Mesendoderm (in vitro differentiated cells): ENCODE measurements around the gene TSPYL1. TPM values are rescaled to one million over a fixed set of nuclear protein-coding genes. Genes with fewer than 3 reads are reported as not detected.
A peak's percentile ranks its signal among the peaks of the same experiment; 100 is the strongest.

Source experiments
- DNase-seq: peaks from one replicate; pipeline ENCODE4 v3.0.0; 2013
- H2AK5ac ChIP-seq: 2 replicates; pipeline ENCODE4 v1.6.1; 2013; ENCODE audit warnings: low read length, inconsistent platforms
- H2BK120ac ChIP-seq: 2 replicates; pipeline ENCODE4 v1.6.1; 2013; ENCODE audit warnings: low read depth, mild to moderate bottlenecking, low read length, moderate library complexity, mixed read lengths
- H2BK15ac ChIP-seq: replicated peaks from 2 replicates; pipeline ENCODE4 v1.6.1; 2013; ENCODE audit warnings: low read depth, mild to moderate bottlenecking, moderate library complexity
- H2BK5ac ChIP-seq: 2 replicates; pipeline ENCODE4 v1.6.1; 2013; ENCODE audit warnings: low read length, inconsistent platforms
- H3K18ac ChIP-seq: 2 replicates; pipeline ENCODE4 v1.6.1; 2013; ENCODE audit warnings: mild to moderate bottlenecking, low read length, mixed read lengths
- H3K23ac ChIP-seq: one replicate; pipeline ENCODE4 v1.6.1; 2013; ENCODE audit warnings: low read length
- H3K27ac ChIP-seq: 2 replicates; pipeline ENCODE4 v1.5.1; 2013; ENCODE audit warnings: low read depth, mild to moderate bottlenecking, inconsistent platforms, low read length, moderate library complexity
- H3K27me3 ChIP-seq: 2 replicates; pipeline ENCODE4 v1.6.1; 2013; ENCODE audit warnings: low read length, control low read depth, mild to moderate bottlenecking, inconsistent platforms; ENCODE audit not compliant: insufficient read depth, poor library complexity
- H3K36me3 ChIP-seq: 2 replicates; pipeline ENCODE4 v1.6.1; 2013; ENCODE audit warnings: low read length, inconsistent platforms; ENCODE audit not compliant: control insufficient read depth, insufficient read depth
- H3K4ac ChIP-seq: one replicate; pipeline ENCODE4 v1.6.1; 2013; ENCODE audit warnings: low read depth, mild to moderate bottlenecking, low read length, moderate library complexity
- H3K4me1 ChIP-seq: 2 replicates; pipeline ENCODE4 v1.6.1; 2013; ENCODE audit warnings: low read depth, low read length, inconsistent platforms; ENCODE audit not compliant: control insufficient read depth
- H3K4me2 ChIP-seq: 2 replicates; pipeline ENCODE4 v1.6.1; 2013; ENCODE audit warnings: low read length
- H3K4me3 ChIP-seq: 2 replicates; pipeline ENCODE4 v1.5.1; 2013; ENCODE audit warnings: mild to moderate bottlenecking, low read length
- H3K56ac ChIP-seq: one replicate; pipeline ENCODE4 v1.6.1; 2013; ENCODE audit warnings: low read length
- H3K79me1 ChIP-seq: 2 replicates; pipeline ENCODE4 v1.6.1; 2013; ENCODE audit warnings: low read length, inconsistent platforms
- H3K79me2 ChIP-seq: 2 replicates; pipeline ENCODE4 v1.6.1; 2013; ENCODE audit warnings: mild to moderate bottlenecking, low read length; ENCODE audit not compliant: control insufficient read depth, insufficient read depth
- H3K9ac ChIP-seq: 2 replicates; pipeline ENCODE4 v1.6.1; 2013; ENCODE audit warnings: low read length, inconsistent platforms
- H4K5ac ChIP-seq: one replicate; pipeline ENCODE4 v1.6.1; 2013; ENCODE audit warnings: low read length
- H4K8ac ChIP-seq: one replicate; pipeline ENCODE4 v1.6.1; 2013; ENCODE audit warnings: low read depth, mild to moderate bottlenecking, control low read depth, low read length, moderate library complexity
- WGBS: extraction: QIAGEN DNeasy Blood & Tissue Kit; methylation state at CpG from one replicate; pipeline ENCODE4 v1.1.7; 2013; ENCODE audit warnings: low lambda C conversion rate, missing lambda C conversion rate; ENCODE audit not compliant: insufficient coverage; ENCODE audit errors: extremely low coverage; 5-methylcytosine and 5-hydroxymethylcytosine counted together
- polyA plus RNA-seq, 2 experiments: library from polyadenylated mRNA; stranded (reverse); fragments of 200-250 nt; gene quantifications; one replicate each; pipeline ENCODE4 v1.2.3, GENCODE V29; 2013

Gene TSPYL1
- 46.8 TPM for polyA plus RNA-seq (2013, experiment 1 of 2)
- 46.9 TPM for polyA plus RNA-seq (2013, experiment 2 of 2)

DNA sequence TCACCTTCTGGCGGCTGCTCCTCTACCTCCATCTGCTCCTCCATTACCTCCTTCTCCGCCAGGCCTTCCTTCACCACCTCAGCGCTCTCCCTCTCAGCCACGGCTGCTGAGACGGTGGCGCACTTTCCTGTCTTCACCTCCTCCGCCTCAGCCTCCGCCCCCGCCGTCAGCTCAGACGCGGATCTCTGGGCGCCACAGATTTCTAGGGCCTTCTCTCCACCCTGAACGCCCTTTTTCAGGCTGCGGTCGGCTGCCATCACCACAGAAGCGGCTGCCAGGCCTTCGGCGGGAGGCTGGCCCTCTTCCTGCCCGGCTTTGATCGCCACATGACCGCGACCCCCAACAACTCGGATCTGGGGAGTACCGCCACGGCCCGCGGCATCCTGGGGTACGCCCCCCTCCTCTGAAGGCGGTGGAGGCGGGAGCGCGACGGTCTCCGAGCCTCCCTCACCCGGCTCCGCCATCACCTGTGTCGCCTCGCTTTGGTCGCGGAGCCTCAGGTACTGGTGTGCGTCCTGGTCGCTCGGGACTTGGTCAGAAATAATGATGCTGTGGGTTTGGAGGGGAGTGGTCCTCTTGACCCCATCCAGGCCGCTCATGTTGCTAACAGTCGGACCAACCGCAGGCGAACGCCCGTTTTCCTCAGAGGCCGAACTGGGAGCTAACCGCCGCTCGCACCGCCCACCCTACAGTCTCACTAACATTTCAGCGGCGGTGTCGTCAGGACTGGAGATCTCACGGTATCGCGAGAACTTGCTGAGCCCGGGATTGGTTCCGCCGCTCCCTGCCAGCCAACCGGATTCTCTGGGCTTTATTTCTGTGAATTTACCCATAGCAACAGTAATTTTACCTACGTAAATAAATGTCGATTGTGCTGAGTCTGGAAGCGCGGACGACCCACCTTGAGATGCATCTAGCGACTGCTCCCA, at the start of gene TSPYL1:
Gene TSPYL1, minus strand, starts transcription at position 699 of the 929 bp plus-strand sequence. Its CDS starts 100 bp downstream, at position 599.
- Histone ChIP-seq H2BK15ac (no peak within 1 kb of the TSS), H3K4ac (peak within 1 kb of the TSS; percentile 75), H2BK5ac (peak within 1 kb of the TSS; percentile 13), H2AK5ac (no peak within 1 kb of the TSS), H3K4me1 (peaks cover 4% of the 10 kb centered on the region), H4K5ac (no peak within 1 kb of the TSS), H3K9ac (peak within 1 kb of the TSS; percentile 82), H3K4me3 (peak within 1 kb of the TSS; percentile 74), H3K36me3 (no peaks in the 10 kb centered on the region), H2BK120ac (no peak within 1 kb of the TSS), H3K56ac (peak within 1 kb of the TSS; percentile 97), H3K27ac (peak within 1 kb of the TSS; percentile 71), H3K23ac (no peak within 1 kb of the TSS), H3K27me3 (no peaks in the 10 kb centered on the region), H4K8ac (no peak within 1 kb of the TSS), H3K4me2 (peak within 1 kb of the TSS; percentile 81), H3K79me2 (peaks cover 24% of the 10 kb centered on the region), H3K18ac (peak within 1 kb of the TSS; percentile 3), H3K79me1 (peaks cover 8% of the 10 kb centered on the region)
- no CpG with 5 or more reads among the region's 71 CpGs for WGBS
- DNase-seq = peak; percentile 99

DNA sequence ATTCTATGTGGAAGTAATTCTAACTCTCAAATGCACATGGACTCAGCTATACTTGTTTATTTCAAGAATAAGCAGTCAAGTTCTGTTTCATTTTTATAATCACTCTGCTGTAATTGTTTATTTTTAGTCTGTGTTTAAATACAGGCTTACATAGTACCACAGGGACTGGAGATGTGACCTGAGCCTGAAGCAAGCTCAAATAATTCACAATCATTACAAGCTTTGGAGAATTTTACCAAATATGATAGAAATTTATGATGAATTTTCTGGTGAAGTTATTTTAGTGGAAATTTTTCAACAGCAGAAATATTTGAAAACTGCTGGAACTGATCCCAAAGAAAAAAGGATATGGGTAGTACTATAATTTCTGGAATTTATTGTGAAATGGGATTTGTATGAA, 49.4 kb upstream of the TSPYL1 start:
- H3K36me3 ChIP-seq = no peaks in the 10 kb centered on the region
- no peaks in the 10 kb centered on the region for H3K27me3 ChIP-seq
- H3K4me2 ChIP-seq = no peak overlapping the region
- no peak for DNase-seq
- H2BK120ac ChIP-seq = no peak overlapping the region
- no peak overlapping the region for H3K4me3 ChIP-seq
- H4K5ac ChIP-seq = no peak overlapping the region
- no peak overlapping the region for H2BK15ac ChIP-seq
- H3K79me1 ChIP-seq = no peaks in the 10 kb centered on the region
- no peaks in the 10 kb centered on the region for H3K79me2 ChIP-seq
- H2BK5ac ChIP-seq = no peak overlapping the region
- H3K9ac ChIP-seq = no peak overlapping the region
- peaks cover 16% of the 10 kb centered on the region for H3K4me1 ChIP-seq
- H4K8ac ChIP-seq = no peak overlapping the region
- H3K4ac ChIP-seq = no peak overlapping the region
- H3K56ac ChIP-seq = no peak overlapping the region
- no peak overlapping the region for H2AK5ac ChIP-seq
- no peak overlapping the region for H3K18ac ChIP-seq
- H3K23ac ChIP-seq = no peak overlapping the region
- H3K27ac ChIP-seq = no peak overlapping the region

DNA sequence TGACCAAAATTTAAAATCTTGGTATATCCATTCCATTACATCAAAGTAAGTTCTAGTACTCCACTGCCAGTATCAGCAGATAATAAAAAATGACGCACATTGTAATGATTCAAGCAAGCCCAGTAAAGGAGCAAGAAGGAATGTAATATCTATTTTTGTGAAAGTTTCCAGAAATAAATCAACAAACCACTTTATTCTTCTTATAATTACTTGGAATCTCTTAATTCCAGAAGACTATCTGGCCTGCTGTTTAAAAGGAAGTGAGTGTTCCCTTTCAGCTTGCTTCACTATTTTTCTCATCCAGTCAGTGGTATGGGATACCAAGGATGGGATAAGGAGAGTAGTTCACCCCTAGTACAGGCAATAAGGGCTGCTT, 48.8 kb upstream of the TSPYL1 start:
- Histone ChIP-seq H3K18ac (no peak overlapping the region), H4K5ac (no peak overlapping the region), H3K23ac (no peak overlapping the region), H2BK120ac (no peak overlapping the region), H3K36me3 (no peaks in the 10 kb centered on the region), H3K4me3 (no peak overlapping the region), H3K79me1 (no peaks in the 10 kb centered on the region), H3K9ac (no peak overlapping the region), H3K27ac (peak overlapping the region; percentile 17), H3K4ac (no peak overlapping the region), H2AK5ac (no peak overlapping the region), H3K56ac (no peak overlapping the region), H4K8ac (no peak overlapping the region), H3K4me2 (no peak overlapping the region), H3K4me1 (peaks cover 20% of the 10 kb centered on the region), H2BK5ac (no peak overlapping the region), H3K79me2 (no peaks in the 10 kb centered on the region), H2BK15ac (peak overlapping the region; percentile 57), H3K27me3 (no peaks in the 10 kb centered on the region)
- no peak for DNase-seq
- WGBS = no CpG with 5 or more reads among the region's 1 CpG

GRCh38 chr6:116327803-116328527, 48.2 kb upstream of the TSPYL1 start:
- H3K18ac ChIP-seq = no peak overlapping the region
- no peaks in the 10 kb centered on the region for H3K27me3 ChIP-seq
- peak; percentile 80 for DNase-seq
- no peaks in the 10 kb centered on the region for H3K36me3 ChIP-seq
- H3K4ac ChIP-seq = no peak overlapping the region
- no peak overlapping the region for H2BK120ac ChIP-seq
- no peaks in the 10 kb centered on the region for H3K79me1 ChIP-seq
- no CpG with 5 or more reads among the region's 6 CpGs for WGBS
- H3K23ac ChIP-seq = no peak overlapping the region
- H4K8ac ChIP-seq = no peak overlapping the region
- H3K4me1 ChIP-seq = peaks cover 20% of the 10 kb centered on the region
- no peak overlapping the region for H3K4me2 ChIP-seq
- H3K56ac ChIP-seq = no peak overlapping the region
- no peak overlapping the region for H2AK5ac ChIP-seq
- H4K5ac ChIP-seq = no peak overlapping the region
- no peaks in the 10 kb centered on the region for H3K79me2 ChIP-seq
- H3K9ac ChIP-seq = no peak overlapping the region
- H3K27ac ChIP-seq = peak overlapping the region; percentile 17
- H3K4me3 ChIP-seq = no peak overlapping the region
- H2BK5ac ChIP-seq = no peak overlapping the region
- H2BK15ac ChIP-seq = no peak overlapping the region

- peak overlapping the region; percentile 61 for H2BK120ac ChIP-seq
- H3K4ac ChIP-seq = no peak overlapping the region
- H3K9ac ChIP-seq = no peak overlapping the region
- H3K27me3 ChIP-seq = no peaks in the 10 kb centered on the region
- H3K4me2 ChIP-seq = no peak overlapping the region
- no peak overlapping the region for H2AK5ac ChIP-seq
- H2BK5ac ChIP-seq = peak overlapping the region; percentile 9
- H3K56ac ChIP-seq = peak overlapping the region; percentile 56
- peak overlapping the region; percentile 51 for H3K27ac ChIP-seq
- no peaks in the 10 kb centered on the region for H3K36me3 ChIP-seq
- no peak overlapping the region for H4K8ac ChIP-seq
- H4K5ac ChIP-seq = no peak overlapping the region
- peaks cover 20% of the 10 kb centered on the region for H3K4me1 ChIP-seq
- H2BK15ac ChIP-seq = peak overlapping the region; percentile 88
- no CpG with 5 or more reads among the region's 4 CpGs for WGBS
- H3K18ac ChIP-seq = peak overlapping the region; percentile 68
- DNase-seq = no peak
- no peak overlapping the region for H3K23ac ChIP-seq
- H3K79me1 ChIP-seq = no peaks in the 10 kb centered on the region
- no peak overlapping the region for H3K4me3 ChIP-seq
- no peaks in the 10 kb centered on the region for H3K79me2 ChIP-seq
Measured at GRCh38 chr6:116326996-116327395, 47.3 kb upstream of the TSPYL1 start.
